ENCODE data around the gene GPI.

The GPI gene

DNA sequence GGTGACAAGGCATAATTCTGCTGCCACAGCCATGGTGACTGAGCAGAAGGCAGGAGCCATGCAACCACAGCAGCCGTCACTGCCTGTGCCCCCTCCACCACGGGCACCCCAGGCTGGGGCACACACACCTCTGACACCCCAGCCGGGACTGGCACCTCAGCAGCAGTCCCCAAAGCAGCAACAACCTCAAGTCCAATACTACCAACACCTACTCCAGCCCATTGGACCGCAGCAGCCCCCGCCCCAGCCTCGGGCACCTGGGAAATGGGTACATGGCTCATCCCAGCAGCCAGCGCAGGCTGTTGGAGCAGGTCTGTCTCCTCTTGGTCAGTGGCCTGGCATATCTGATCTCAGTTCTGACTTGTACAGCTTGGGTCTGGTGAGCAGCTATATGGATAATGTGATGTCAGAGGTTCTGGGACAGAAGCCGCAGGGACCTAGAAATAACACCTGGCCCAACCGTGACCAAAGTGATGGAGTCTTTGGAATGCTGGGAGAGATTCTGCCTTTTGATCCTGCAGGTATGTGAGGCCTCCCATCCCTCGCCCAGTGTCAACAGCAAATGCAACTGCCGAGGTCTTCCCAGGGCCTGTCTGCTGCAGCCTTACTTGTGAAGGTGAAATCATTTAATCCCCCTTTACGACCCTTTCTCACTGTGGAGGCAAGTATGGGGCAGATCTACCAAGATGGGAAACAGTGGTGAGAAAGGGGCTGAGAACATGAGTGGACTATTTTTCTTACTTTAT, 22.9 kb upstream of the GPI start:
- DNase-seq (ENCODE audit: low read depth in 3 of 3) = no peak

DNA sequence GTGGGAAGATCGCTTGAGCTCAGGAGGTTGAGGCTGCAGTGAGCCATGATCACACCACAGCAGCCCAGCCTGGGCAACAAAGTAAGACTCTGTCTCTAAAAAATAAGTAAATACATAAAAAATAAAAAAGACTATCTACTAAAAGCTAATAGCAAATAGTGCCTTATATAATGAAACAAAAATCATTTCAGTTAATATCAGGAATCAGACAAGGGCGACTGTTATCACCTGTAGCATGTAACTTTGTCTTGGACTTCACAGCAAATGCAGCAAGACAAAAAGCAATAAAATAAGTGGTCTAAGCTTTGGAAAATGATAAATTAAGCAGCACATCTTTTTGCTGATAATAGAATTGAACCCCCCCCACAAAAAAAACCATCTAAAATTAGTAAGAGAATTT, 21.2 kb upstream of the GPI start:
- DNase-seq (ENCODE audit: low read depth in 3 of 3) = no peak

DNA sequence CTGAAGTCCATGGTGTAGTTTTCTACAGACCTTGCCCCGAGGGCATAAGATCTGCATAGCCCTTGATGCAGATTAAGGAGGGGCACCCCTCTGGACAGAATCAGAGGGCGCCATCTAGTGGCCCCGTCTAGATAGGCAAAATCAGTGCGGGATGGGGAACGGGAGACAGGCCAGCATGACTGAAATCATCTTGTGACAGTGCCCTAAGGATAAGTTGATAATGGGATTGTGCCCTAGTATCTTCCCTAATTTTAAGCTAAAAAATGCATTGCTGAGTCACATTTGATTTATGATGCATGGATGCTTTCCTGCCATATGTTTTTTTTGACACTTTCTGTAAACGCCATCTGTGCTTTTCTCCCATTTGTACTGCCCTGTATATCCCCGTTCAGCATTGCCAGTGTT, 19.0 kb upstream of the GPI start:
- DNase-seq (ENCODE audit: low read depth in 3 of 3) = peak; percentile 48 to 72 (median 53)

DNA sequence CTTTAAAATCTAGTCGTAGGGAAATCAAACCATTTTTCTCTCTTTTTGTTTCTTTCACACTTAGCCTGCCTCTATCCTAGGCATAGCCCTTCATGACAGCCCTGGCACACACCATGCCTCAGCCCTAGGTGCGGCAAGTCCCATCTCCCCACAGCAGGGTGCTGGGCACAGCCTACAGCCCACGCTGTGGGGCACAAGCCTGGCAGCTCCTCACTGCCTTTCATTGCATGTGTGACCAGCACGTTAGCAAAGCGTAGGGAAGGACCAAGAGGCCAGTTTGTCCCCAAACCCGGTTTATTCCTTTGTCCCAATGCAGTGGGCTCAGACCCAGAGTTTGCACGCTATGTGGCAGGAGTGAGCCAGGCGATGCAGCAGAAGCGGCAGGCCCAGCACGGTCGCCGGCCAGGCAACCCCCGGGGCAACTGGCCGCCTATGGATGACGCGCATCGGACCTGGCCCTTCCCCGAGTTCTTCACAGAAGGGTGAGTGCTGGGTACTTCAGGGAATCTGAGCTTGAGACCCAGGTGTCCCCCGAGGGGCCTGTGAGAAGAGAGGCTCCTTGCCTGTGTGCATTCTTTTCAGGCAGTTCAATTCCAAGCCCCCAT, 17.3 kb upstream of the GPI start:
- no peak for DNase-seq (ENCODE audit: low read depth in 3 of 3)

DNA sequence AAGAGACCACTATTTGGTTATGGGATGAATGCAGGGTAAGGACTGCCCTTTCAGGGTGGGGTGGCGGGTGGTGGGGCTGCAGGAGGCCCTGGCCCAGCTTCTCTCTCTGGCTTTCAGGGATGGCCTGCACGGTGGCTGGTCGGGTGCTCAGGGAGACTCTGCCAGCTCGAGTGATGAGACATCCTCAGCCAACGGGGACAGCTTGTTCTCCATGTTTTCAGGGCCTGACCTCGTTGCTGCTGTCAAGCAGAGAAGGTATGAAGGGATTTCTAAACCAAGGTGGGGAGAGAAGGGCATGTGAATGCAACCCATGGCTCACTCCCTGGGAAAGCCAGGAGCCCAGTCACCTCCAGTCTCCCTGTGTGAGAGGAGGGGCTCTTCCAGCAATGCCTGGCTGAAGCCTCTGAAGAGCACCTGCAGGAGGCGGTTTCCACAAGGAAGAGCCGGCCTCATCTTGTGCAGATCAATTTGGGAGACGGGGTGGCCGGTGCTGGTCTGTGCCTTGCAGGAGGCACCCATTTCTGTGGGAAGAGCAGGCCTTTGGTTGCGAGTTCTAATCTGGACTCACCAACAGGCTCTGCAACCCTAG, 16.0 kb upstream of the GPI start:
- DNase-seq (ENCODE audit: low read depth in 3 of 3) = no peak

DNA sequence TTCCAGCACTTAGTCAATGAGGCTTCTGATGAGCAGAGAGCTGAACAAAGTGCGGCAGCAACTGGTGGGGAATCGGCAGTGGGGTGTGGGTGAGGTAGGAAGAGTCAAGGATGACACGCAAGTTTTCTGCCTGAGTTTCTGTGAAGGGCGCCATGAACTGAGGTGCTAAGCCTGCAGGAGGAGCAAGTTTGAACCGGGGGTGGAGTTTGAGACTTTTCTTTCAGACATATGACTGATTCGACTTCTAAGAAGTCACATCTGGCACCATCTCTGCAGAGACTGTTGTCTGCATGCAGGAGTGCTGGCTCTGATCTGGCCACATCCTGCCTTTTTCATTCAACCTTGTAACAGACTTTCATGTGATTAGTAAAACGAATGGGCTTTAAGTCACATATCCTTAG, 14.8 kb upstream of the GPI start:
- peak; percentile 31 to 51 (median 40) for DNase-seq (ENCODE audit: low read depth in 3 of 3)

DNA sequence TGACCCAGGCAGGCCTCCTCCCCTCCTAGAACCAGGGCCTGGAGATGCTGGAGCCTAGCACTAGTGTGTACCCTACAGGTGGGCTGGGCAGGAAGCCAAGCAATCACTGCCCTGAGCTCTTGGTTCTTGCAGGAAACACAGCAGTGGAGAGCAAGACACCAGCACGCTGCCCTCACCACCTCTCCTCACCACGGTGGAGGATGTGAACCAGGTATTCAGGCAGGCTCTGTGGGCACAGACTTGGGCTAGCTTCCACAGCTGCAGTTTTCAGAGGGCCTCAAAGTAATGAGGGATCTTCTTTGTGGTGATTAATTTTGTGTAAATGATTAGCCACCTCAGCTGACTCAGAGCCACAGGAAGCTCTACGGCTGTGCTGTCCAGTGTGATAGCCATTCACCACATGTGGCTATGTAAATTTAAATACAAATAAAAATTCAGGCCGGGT, 13.6 kb upstream of the GPI start:
- DNase-seq (ENCODE audit: low read depth in 3 of 3) = no peak

DNA sequence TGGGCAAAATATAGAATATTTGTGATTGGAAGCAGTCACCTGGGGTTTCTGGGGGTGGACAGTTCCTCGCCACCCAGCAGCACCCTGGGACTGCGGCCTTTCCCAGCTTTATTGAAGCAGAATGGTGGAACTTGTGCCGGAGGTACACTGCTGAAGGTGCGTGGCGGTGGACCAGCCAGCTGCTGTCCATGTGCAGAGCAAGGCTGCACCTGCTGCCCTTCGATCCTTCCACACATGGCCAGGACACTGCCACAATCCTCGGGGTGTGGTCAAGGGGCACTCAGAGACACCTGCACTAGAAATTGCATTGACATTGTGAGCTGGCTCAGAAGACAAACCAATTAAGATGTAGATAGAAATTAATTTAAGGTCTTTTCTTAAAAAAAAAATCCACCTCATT, 11.4 kb upstream of the GPI start:
- DNase-seq (ENCODE audit: low read depth in 3 of 3) = no peak

DNA sequence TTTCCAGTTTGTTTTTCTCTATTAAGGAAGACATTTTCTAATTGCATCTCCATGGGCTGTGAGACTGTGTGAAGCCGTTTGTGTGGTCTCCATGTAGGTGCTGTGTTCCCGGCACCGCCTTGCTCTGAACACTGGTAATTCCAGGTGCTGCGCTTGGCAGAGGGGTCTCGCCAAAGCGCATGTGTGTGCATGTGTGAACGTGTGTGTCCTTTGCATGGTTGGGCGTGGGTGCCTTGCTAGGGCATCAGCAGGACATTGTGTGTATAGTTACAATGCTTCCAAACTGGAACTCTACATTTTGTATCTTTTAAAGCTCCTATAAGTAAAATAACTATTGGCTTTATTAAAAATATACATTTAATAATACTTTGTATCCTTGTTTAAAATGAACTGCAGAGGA, 9.8 kb upstream of the GPI start:
- DNase-seq (ENCODE audit: low read depth in 3 of 3) = no peak

DNA sequence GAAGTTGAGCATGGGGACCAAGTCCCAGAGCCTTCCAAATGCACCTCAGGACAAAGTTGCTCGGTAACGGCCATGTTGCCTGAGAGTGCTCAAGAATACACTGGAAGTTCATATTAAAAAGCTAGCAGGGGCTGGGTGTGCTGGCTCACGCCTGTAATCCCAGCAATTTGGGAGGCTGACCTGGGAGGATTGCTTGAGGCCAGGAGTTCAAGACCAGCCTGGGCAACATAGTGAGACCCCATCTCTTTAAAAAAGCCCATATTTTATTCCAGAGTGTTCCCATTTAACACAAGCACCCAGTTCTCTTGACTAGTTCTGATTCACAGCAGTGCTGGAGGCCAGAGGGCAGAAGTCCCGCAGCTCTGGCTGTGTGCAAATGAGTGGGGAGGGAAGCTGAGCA, 8.1 kb upstream of the GPI start:
- DNase-seq (ENCODE audit: low read depth in 3 of 3) = no peak

DNA sequence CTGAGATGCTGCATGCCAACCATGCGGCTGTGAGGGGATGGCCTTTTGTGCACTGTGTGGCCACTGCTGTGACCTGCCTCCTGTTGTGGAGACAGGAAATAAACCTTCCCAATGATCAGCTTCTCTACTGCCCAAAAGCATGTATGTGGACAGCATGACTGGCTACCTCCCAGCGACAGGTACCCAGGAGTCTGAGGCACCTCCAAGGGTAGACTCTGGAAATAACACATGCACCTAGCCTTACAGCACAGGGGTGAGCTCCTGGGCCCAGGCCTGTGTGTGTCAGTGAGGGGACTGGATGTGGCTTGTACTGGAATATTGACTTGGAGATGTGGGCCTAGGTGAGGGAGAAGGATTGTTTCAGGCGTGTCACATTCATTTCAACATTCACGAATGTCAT, 7.6 kb upstream of the GPI start:
- DNase-seq (ENCODE audit: low read depth in 3 of 3) = no peak

DNA sequence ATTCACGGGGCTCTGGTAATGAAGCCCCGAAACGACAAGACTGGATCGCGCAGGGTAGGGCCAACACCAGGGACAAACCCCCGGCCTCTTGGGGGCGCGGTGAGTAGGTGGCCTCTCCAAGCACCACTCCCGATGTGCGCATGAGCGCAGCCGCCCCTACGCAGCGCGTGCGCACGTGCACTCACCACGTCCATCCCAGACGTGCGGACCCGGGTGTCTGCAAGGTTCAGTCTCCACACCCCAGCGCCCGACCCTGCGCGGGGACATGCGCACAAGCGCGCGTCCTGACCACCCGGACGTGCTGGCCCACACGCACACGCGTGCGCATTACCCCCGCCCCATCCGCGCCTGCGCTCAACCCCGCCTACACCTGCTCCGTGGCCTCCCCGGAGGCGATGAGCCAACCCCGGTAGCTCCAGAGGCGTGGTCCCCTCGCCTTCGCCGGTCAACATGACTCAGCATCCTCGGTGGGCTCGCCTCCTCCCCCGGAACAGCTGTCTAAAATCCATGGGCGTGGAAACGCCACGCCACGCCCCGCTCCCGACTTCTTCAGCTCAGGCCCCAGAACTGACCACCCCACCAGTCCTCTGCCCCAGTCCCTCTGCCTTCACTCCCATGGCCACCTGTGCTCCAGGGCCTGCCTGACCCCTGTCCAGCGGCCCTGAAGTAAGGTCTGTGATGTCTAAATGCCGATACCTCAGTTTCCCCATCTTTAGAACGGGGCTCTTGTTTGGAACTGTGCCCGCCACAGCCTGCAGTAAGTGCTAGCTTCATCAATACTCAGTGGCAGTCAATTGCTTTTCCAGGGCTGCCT, 5.6 kb upstream of the GPI start:
- peak; percentile 92 to 99 (median 96) for DNase-seq (ENCODE audit: low read depth in 3 of 3)

DNA sequence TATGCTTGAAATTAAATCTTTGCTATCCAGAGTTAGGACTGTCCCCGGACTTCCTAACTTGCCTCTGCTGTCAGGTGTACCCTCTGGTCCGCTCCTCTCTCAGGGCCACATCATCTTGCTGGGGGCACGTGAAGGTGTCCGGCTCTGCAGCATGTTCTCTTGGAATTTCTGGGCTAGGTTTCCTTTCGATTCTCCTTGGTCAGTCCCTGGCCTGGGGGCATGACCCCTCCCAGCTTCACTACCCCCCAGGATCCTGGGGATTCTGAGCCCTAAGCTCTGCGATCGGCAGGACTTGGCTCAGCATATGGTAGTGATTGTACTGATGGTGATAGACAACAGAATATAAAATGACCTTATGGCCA, 5.1 kb upstream of the GPI start:
- DNase-seq (ENCODE audit: low read depth in 3 of 3) = no peak

DNA sequence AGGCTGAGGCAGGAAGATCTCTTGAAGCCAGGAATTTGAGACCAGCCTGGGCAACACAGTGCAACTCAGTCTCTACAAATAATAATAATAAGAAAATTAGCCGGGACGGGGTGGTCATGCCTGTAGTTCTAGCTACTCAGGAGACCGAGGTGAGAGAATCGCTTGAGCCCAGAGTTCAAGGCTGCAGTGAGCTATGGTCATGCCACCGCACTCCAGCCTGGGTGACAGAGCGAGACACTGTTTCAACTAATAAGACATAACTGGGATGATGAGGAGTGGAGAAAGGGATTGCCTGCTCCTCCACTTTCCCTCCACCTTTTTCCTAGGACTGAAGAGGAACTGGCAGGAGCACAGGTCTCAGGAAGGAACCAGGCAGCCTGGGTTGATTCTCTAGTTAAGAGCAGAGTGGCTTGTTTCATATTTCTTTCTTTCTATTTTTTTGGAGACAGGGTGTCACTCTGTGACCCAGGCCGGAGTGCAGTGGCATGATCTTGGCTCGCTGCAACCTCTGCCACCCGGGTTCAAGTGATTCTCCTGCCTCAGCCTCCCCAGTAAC, 4.6 kb upstream of the GPI start:
- DNase-seq (ENCODE audit: low read depth in 3 of 3) = no peak

DNA sequence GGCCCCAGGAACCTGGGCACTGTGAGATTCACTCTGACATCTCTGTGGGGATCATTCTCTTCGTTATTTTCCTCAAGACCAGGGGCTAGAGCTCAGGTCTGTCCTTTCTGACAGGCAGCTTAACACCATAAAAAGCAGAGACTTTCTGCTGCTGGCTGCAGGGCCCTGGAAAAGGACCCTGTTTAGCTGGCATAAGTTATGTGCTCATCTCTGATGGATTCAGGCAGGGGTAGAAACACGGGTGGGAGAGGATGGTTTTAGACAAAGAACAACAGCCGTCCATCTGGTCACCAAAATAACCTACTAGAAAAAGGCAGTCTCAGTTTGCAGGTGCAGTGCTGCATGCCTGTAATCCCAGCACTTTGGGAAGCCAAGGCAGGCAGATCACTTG, 2.3 kb upstream of the GPI start:
- DNase-seq (ENCODE audit: low read depth in 3 of 3) = no peak

DNA sequence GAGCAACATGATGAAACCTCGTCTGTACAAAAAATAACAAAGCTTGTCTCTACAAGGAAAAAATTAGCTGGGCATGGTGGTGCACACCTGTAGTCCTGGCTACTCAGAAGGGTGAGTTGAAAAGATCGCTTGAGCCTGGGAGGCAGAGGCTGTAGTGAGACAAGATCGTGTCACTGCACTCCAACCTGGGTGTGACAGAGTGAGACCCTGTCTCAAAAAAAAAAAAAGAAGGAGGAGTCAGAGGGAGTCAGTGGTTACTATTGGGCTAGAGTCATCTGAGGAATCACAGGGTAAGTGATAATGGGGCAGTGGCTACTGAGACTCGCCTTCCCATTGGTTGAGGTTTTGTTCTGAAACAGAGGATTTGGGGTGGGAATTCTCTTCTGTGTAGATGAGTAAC, 1.9 kb upstream of the GPI start:
- DNase-seq (ENCODE audit: low read depth in 3 of 3) = no peak

DNA sequence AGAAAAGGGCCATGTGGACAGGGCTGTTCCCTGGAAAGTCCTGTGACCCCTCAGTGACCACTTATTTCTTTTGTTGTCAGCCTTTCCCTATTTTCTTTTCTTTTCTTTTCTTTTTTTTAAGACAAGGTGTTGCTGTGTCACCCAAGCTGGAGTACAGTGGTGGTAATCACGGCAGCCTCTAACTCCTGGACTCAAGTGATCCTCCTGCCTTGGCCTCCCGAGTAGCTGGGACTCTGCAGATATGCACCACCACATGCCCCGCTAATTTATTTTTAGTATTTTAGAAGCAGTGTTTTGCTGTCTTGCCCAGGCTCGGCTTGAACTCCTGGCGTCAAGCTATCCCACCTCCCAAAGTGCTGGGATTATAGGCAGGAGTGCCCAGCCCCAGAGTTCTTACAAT, 1.1 kb upstream of the GPI start:
- DNase-seq (ENCODE audit: low read depth in 3 of 3) = no peak

DNA sequence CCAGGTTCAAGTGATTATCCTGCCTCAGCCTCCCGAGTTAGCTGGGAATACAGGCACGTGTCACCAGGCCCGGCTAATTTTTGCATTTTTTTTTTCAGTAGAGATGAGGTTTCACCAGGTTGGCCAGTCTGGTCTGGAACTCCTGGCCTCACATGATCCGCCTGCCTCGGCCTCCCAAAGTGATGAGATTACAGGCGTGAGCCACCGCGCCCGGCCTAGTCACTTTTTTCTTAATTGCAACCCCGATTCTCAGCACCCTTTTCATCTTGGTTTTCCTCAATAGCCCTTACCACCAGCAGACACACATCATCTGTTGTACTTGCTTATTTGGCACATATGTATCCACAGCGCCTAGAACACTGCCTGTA, 550 bp upstream of the GPI start:
- no peak for DNase-seq (ENCODE audit: low read depth in 3 of 3)

DNA sequence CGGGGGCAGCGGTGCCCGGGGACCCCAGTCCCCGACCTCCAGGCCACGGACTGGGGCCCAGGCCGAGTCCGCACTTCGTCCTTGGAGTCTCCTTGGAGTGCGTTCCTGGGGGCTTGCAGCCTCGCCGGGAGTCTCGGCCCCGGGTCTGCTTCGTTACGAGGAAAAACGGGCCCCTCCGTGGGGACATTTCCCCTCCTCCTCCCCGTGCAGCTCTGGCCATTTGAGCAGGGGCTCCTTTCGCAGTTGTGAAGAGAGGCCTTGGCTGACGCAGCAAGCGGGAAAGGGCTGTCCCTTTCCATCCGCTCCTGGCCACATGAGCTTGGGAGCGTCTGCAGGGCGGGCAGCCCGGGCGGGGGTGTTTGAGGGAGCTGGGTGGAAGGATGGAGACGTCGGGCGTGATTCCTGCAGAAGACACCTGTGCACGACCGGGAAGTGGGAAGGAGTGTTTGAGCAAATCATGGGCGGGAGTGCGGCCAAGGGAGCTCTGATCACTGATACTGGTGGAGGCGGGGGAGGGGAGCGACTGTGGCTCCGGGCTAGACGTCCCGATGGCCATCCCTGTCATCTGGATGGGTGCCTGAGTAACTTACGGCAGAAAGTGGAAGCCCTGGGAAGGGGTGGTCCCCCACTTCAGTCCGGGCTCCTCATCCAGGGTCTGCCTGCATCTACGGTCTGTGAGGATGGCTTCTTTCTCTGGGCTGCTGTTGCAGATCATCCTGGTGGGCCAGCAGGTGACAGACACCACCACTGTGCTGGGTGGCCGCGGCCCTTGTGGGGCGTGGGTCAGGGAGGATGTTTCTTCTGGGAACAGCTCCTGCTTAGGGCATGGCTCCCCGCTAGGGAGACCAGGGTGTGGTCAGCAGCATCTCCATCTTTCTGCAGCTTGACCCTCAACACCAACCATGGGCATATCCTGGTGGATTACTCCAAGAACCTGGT, 736 bp downstream of the GPI start:
- peak in 2 of 3 experiments; percentile 12 to 28 for DNase-seq (ENCODE audit: low read depth in 3 of 3)

DNA sequence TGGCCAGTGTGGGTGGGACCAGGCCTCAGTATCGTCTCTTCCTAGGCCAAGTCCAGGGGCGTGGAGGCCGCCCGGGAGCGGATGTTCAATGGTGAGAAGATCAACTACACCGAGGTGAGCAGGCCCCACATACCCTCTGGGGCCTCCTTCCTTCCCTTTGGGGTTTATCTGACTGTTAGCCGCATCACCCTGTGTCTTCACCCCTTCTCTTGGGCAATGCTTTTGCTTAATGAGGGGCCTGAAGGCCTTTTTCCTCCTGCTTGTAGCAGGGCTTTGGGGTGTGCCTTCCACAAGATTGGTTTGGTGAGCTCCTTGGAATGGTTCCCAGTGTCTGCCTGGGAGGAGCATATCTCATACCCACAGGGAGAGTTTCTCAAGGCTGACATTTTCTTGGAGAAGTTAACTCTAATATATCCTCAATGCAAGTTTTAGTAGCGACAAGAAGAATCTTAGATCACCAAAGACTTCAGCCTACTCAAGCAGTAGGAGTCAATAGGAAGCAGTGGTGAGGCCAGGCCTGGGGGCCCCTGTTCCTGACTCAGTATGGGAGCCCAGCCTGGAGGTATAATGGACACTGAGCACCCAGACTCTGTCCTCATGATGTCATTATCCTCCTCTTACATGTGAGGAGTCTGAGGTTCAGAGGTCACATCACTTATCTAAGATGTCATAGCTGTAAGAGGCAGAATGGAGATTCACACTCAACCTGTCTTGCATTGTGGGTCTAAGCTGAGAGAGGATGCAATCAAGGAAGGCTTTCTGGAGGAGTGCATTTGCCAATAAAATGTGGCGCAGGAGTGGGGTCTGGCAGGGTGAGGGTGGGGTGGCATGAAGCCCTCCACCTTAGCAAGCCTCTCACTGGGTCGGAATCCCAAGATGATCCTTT, 2.0 kb downstream of the GPI start:
- DNase-seq (ENCODE audit: low read depth in 3 of 3) = no peak

Data from stimulated activated CD4-positive, alpha-beta T cell treated with anti-CD3 and anti-CD28 coated beads, TNF-alpha, amount 100 ng/mL, for 24 hours (primary cell).